ENCODE measurements around the gene KCMF1. TPM values are rescaled to one million over a fixed set of nuclear protein-coding genes. Genes with fewer than 3 reads are reported as not detected.

KCMF1 gene
- polyA plus RNA-seq, 3 donors = 22.5 to 52.9 (median 28.5) TPM

- no peak overlapping the region for H3K27ac Mint-ChIP-seq
- 77% methylated on average over 3 of the region's 6 CpGs for WGBS (ENCODE audit: insufficient coverage)
- H3K27me3 Mint-ChIP-seq (ENCODE audit: low read depth in 3 of 3) = peaks cover 3 to 8% (median 4%) of the 10 kb centered on the region in 3 donors
- H3K4me3 Mint-ChIP-seq = no peak overlapping the region
- H3K36me3 Mint-ChIP-seq = no peaks in the 10 kb centered on the region
- H3K9me3 Mint-ChIP-seq = peaks cover 0 to 5% (median under 1%) of the 10 kb centered on the region in 7 donors
- Histone ChIP-seq H3K27ac (ENCODE audit: low read depth in 1 of 2, low read length in 2 of 2) (no peak overlapping the region), H3K9me3 (replicated peaks in 1 of 2; ENCODE audit: control insufficient read depth in 1 of 2, insufficient read depth in 1 of 2, low read length in 2 of 2) (no peaks in the 10 kb centered on the region), H3K36me3 (replicated peaks in 1 of 2; ENCODE audit: control insufficient read depth in 1 of 2, insufficient read depth in 2 of 2, low read length in 2 of 2) (no peaks in the 10 kb centered on the region), H4K20me1 (ENCODE audit: insufficient read depth, low read length) (no peaks in the 10 kb centered on the region), H3K4me2 (replicated peaks; ENCODE audit: extremely low read depth, low read length, poor library complexity, severe bottlenecking) (no peak overlapping the region), H3K4me3 (replicated peaks in 1 of 3; ENCODE audit: low read depth in 2 of 3, low read length in 3 of 3) (no peak overlapping the region), H3K9ac (ENCODE audit: insufficient read depth, low read length, poor library complexity, severe bottlenecking) (no peak overlapping the region), H3K4me1 (ENCODE audit: control insufficient read depth in 1 of 2, insufficient read depth in 2 of 2, low read length in 2 of 2) (no peaks in the 10 kb centered on the region), H2AFZ (ENCODE audit: insufficient read depth, low read depth, low read length, poor library complexity, severe bottlenecking) (no peak overlapping the region), H3K27me3 (ENCODE audit: control insufficient read depth in 2 of 2, insufficient read depth in 2 of 2, low read length in 2 of 2) (no peaks in the 10 kb centered on the region), H3K79me2 (ENCODE audit: insufficient read depth, low read length) (no peaks in the 10 kb centered on the region)
- TF ChIP-seq CTCF (IDR thresholded peaks at IDR 0.05) = no peak
- intact Hi-C loops (cut with micrococcal nuclease) = no loop called here
- no peaks in the 10 kb centered on the region for H3K4me1 Mint-ChIP-seq
- DNase-seq = no peak
Measured at GRCh38 chr2:85089585-85089984, 118.6 kb downstream of the KCMF1 start.

- 83% methylated on average over 1 of the region's 2 CpGs for WGBS (ENCODE audit: insufficient coverage)
- Histone ChIP-seq H3K79me2 (ENCODE audit: insufficient read depth, low read length) (no peaks in the 10 kb centered on the region), H3K27me3 (ENCODE audit: control insufficient read depth in 2 of 2, insufficient read depth in 2 of 2, low read length in 2 of 2) (no peaks in the 10 kb centered on the region), H4K20me1 (ENCODE audit: insufficient read depth, low read length) (no peaks in the 10 kb centered on the region), H3K4me3 (replicated peaks in 1 of 3; ENCODE audit: low read depth in 2 of 3, low read length in 3 of 3) (no peak overlapping the region), H3K4me2 (replicated peaks; ENCODE audit: extremely low read depth, low read length, poor library complexity, severe bottlenecking) (no peak overlapping the region), H3K9me3 (replicated peaks in 1 of 2; ENCODE audit: control insufficient read depth in 1 of 2, insufficient read depth in 1 of 2, low read length in 2 of 2) (no peaks in the 10 kb centered on the region), H3K4me1 (ENCODE audit: control insufficient read depth in 1 of 2, insufficient read depth in 2 of 2, low read length in 2 of 2) (no peaks in the 10 kb centered on the region), H3K36me3 (replicated peaks in 1 of 2; ENCODE audit: control insufficient read depth in 1 of 2, insufficient read depth in 2 of 2, low read length in 2 of 2) (no peaks in the 10 kb centered on the region), H2AFZ (ENCODE audit: insufficient read depth, low read depth, low read length, poor library complexity, severe bottlenecking) (no peak overlapping the region), H3K9ac (ENCODE audit: insufficient read depth, low read length, poor library complexity, severe bottlenecking) (no peak overlapping the region), H3K27ac (ENCODE audit: low read depth in 1 of 2, low read length in 2 of 2) (no peak overlapping the region)
- intact Hi-C loops (cut with micrococcal nuclease) = no loop called here
- no peak overlapping the region for H3K4me3 Mint-ChIP-seq
- no peak overlapping the region for H3K27ac Mint-ChIP-seq
- H3K27me3 Mint-ChIP-seq (ENCODE audit: low read depth in 3 of 3) = peaks cover 2 to 6% (median 4%) of the 10 kb centered on the region in 3 donors
- no peaks in the 10 kb centered on the region for H3K4me1 Mint-ChIP-seq
- peaks cover 0 to 4% (median 2%) of the 10 kb centered on the region in 7 donors for H3K9me3 Mint-ChIP-seq
- no peak for DNase-seq
- H3K36me3 Mint-ChIP-seq = no peaks in the 10 kb centered on the region
- TF ChIP-seq CTCF (IDR thresholded peaks at IDR 0.05) = no peak
Measured at GRCh38 chr2:85091838-85092237, 120.9 kb downstream of the KCMF1 start.
